Measurements from ENCODE around the gene RAPGEF1.
"Not testable (repeated sequence)": the region's sequence is repeated elsewhere in the genome, so short reads cannot be mapped to it uniquely, and the experiment has no call there.

GRCh38 chr9:131549186-131549585 lies 190.7 kb downstream of the RAPGEF1 start:
- TF ChIP-seq, protein P1, sequence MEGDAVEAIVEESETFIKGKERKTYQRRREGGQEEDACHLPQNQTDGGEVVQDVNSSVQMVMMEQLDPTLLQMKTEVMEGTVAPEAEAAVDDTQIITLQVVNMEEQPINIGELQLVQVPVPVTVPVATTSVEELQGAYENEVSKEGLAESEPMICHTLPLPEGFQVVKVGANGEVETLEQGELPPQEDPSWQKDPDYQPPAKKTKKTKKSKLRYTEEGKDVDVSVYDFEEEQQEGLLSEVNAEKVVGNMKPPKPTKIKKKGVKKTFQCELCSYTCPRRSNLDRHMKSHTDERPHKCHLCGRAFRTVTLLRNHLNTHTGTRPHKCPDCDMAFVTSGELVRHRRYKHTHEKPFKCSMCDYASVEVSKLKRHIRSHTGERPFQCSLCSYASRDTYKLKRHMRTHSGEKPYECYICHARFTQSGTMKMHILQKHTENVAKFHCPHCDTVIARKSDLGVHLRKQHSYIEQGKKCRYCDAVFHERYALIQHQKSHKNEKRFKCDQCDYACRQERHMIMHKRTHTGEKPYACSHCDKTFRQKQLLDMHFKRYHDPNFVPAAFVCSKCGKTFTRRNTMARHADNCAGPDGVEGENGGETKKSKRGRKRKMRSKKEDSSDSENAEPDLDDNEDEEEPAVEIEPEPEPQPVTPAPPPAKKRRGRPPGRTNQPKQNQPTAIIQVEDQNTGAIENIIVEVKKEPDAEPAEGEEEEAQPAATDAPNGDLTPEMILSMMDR (IDR thresholded peaks at IDR 0.05 in 2 of 3, conservative IDR thresholded peaks at IDR 0.05 in 1 of 3; ENCODE audit: insufficient read depth in 2 of 3, low read depth in 1 of 3, low read length in 3 of 3) = not testable (repeated sequence)
- TF ChIP-seq, protein P2, sequence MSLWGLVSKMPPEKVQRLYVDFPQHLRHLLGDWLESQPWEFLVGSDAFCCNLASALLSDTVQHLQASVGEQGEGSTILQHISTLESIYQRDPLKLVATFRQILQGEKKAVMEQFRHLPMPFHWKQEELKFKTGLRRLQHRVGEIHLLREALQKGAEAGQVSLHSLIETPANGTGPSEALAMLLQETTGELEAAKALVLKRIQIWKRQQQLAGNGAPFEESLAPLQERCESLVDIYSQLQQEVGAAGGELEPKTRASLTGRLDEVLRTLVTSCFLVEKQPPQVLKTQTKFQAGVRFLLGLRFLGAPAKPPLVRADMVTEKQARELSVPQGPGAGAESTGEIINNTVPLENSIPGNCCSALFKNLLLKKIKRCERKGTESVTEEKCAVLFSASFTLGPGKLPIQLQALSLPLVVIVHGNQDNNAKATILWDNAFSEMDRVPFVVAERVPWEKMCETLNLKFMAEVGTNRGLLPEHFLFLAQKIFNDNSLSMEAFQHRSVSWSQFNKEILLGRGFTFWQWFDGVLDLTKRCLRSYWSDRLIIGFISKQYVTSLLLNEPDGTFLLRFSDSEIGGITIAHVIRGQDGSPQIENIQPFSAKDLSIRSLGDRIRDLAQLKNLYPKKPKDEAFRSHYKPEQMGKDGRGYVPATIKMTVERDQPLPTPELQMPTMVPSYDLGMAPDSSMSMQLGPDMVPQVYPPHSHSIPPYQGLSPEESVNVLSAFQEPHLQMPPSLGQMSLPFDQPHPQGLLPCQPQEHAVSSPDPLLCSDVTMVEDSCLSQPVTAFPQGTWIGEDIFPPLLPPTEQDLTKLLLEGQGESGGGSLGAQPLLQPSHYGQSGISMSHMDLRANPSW (CRISPR knock-in tag; IDR thresholded peaks at IDR 0.05) = not testable (repeated sequence)
- not testable (repeated sequence) for TF ChIP-seq TAF1 (IDR thresholded peaks at IDR 0.05; ENCODE audit: control insufficient read depth, extremely low read depth, insufficient read depth, low read length, severe bottlenecking); ELF4 (CRISPR knock-in tag; IDR thresholded peaks at IDR 0.05)
